Liver (tissue), 3 donors: ENCODE results near the gene SMC6.
A peak's percentile ranks its signal among the peaks of the same experiment; 100 is the strongest.

Experiments
- ATF3 ChIP-seq: IDR thresholded peaks from 2 replicates; pipeline ENCODE4 v1.6.1; 2016; ENCODE audit warnings: antibody characterized with exemption
- CTCF ChIP-seq: fragments of 150-350 bp; IDR thresholded peaks from 2 replicates; pipeline ENCODE4 v1.5.1; 2017; ENCODE audit warnings: improper control_type of control experiment, low read depth, low read length; ENCODE audit not compliant: missing input control
- GABPA ChIP-seq, 2 donors: IDR thresholded peaks in 1 of 2; conservative IDR thresholded peaks in 1 of 2; 2 replicates each; pipeline ENCODE4 v1.6.1; 2016; ENCODE audit warnings: antibody characterized with exemption in 2 of 2, mild to moderate bottlenecking in 1 of 2, moderate library complexity in 1 of 2
- HNF4G ChIP-seq: IDR thresholded peaks from 2 replicates; pipeline ENCODE4 v1.6.1; 2016; ENCODE audit warnings: antibody characterized with exemption
- JUND ChIP-seq, 2 donors: IDR thresholded peaks; 2 replicates each; pipeline ENCODE4 v1.6.1; 2016; ENCODE audit warnings: antibody characterized with exemption in 2 of 2
- REST ChIP-seq: IDR thresholded peaks from 2 replicates; pipeline ENCODE4 v1.6.1; 2016; ENCODE audit warnings: antibody characterized with exemption, mild to moderate bottlenecking
- SP1 ChIP-seq: IDR thresholded peaks from 2 replicates; pipeline ENCODE4 v1.6.1; 2018; ENCODE audit warnings: antibody characterized with exemption, mild to moderate bottlenecking
- TAF1 ChIP-seq: conservative IDR thresholded peaks from 2 replicates; pipeline ENCODE4 v1.6.1; 2016; ENCODE audit warnings: antibody characterized with exemption, mild to moderate bottlenecking
- YY1 ChIP-seq: IDR thresholded peaks from 2 replicates; pipeline ENCODE4 v1.6.1; 2016; ENCODE audit warnings: antibody characterized with exemption, mild to moderate bottlenecking
- ZBTB33 ChIP-seq: IDR thresholded peaks from 2 replicates; pipeline ENCODE4 v1.6.1; 2016; ENCODE audit warnings: antibody characterized with exemption
- donor health status: healthy.
- donor health status: healthy.

GRCh38 chr2:17719562-17720371, 33.8 kb downstream of the SMC6 start:
- TF ChIP-seq CTCF, result peak; percentile 87
- no peak for TF ChIP-seq TAF1
- TF ChIP-seq HNF4G, result no peak
- no peak for TF ChIP-seq GABPA (IDR thresholded peaks at IDR 0.05 in 1 of 2, conservative IDR thresholded peaks at IDR 0.05 in 1 of 2)
- no peak for TF ChIP-seq SP1
- no peak for TF ChIP-seq YY1
- TF ChIP-seq REST, result no peak
- TF ChIP-seq JUND (IDR thresholded peaks at IDR 0.05), result no peak
- TF ChIP-seq ZBTB33, result no peak
- TF ChIP-seq ATF3, result no peak
